Hepatocyte (in vitro differentiated cells): ENCODE data around the gene TCERG1.

Experiments
- EZH2 ChIP-seq: fragments of 200-600 bp; sonication (generic); IDR thresholded peaks from 2 replicates; pipeline ENCODE4 v1.6.1; 2016; ENCODE audit warnings: antibody characterized with exemption, mild to moderate bottlenecking, borderline replicate concordance
- TF ChIP-seq, protein P1 (sequence below): fragments of 200-600 bp; sonication (generic); IDR thresholded peaks from 2 replicates; pipeline ENCODE4 v1.5.1; 2016; ENCODE audit warnings: antibody characterized with exemption, mild to moderate bottlenecking; ENCODE audit not compliant: poor library complexity

DNA sequence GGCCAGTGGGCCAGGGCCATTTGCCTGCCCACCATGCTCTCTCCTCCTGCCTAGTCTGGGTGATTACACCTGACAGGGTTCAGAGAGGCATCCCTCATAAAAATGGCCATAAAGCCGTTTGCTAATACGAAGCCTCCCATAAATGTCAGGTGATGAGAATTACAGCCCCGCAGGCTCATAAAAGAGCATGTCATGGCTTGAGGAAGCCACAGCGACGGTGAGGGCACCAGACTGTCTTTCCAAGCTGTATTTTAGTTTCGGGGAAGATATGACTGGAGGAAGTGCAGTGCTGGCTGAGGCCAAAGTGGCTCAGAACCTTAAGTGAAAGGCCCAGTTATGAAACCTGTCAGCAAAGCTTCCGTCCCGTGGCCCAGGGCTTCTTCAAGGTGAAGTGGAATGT is 18.5 kb upstream of the TCERG1 start:
- TF ChIP-seq, protein P1, sequence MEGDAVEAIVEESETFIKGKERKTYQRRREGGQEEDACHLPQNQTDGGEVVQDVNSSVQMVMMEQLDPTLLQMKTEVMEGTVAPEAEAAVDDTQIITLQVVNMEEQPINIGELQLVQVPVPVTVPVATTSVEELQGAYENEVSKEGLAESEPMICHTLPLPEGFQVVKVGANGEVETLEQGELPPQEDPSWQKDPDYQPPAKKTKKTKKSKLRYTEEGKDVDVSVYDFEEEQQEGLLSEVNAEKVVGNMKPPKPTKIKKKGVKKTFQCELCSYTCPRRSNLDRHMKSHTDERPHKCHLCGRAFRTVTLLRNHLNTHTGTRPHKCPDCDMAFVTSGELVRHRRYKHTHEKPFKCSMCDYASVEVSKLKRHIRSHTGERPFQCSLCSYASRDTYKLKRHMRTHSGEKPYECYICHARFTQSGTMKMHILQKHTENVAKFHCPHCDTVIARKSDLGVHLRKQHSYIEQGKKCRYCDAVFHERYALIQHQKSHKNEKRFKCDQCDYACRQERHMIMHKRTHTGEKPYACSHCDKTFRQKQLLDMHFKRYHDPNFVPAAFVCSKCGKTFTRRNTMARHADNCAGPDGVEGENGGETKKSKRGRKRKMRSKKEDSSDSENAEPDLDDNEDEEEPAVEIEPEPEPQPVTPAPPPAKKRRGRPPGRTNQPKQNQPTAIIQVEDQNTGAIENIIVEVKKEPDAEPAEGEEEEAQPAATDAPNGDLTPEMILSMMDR, result no peak
- no peak for TF ChIP-seq EZH2
